ENCODE measurements around the gene ERC2.

The ERC2 gene

GRCh38 chr3:56188201-56188600 lies 280.1 kb downstream of the ERC2 start:
- no peak for TF ChIP-seq CTCF (IDR thresholded peaks at IDR 0.05; ENCODE audit: low read depth, low read length, missing control alignments)
- H3K4me3 ChIP-seq (replicated peaks; ENCODE audit: low read depth, low read length) = no peak overlapping the region
- DNase-seq (ENCODE audit: extremely low read depth, low read depth) = no peak

- no peak for TF ChIP-seq CTCF (IDR thresholded peaks at IDR 0.05; ENCODE audit: low read depth, low read length, missing control alignments)
- DNase-seq (ENCODE audit: extremely low read depth, low read depth) = no peak
- no peak overlapping the region for H3K4me3 ChIP-seq (replicated peaks; ENCODE audit: low read depth, low read length)
Observed at GRCh38 chr3:56187051-56187450, 281.2 kb downstream of the ERC2 start.

- no peak for TF ChIP-seq CTCF (IDR thresholded peaks at IDR 0.05; ENCODE audit: low read depth, low read length, missing control alignments)
- no peak overlapping the region for H3K4me3 ChIP-seq (replicated peaks; ENCODE audit: low read depth, low read length)
- no peak for DNase-seq (ENCODE audit: extremely low read depth, low read depth)
Observed at GRCh38 chr3:56185827-56186226, 282.4 kb downstream of the ERC2 start.

- DNase-seq (ENCODE audit: extremely low read depth, low read depth) = no peak
- no peak for TF ChIP-seq CTCF (IDR thresholded peaks at IDR 0.05; ENCODE audit: low read depth, low read length, missing control alignments)
- H3K4me3 ChIP-seq (replicated peaks; ENCODE audit: low read depth, low read length) = no peak overlapping the region
Observed at GRCh38 chr3:56183529-56183928, 284.7 kb downstream of the ERC2 start.

- no peak for DNase-seq (ENCODE audit: extremely low read depth, low read depth)
- no peak overlapping the region for H3K4me3 ChIP-seq (replicated peaks; ENCODE audit: low read depth, low read length)
- TF ChIP-seq CTCF (IDR thresholded peaks at IDR 0.05; ENCODE audit: low read depth, low read length, missing control alignments) = no peak
Observed at GRCh38 chr3:56180433-56180832, 287.8 kb downstream of the ERC2 start.

GRCh38 chr3:56173601-56174000 lies 294.7 kb downstream of the ERC2 start:
- no peak overlapping the region for H3K4me3 ChIP-seq (replicated peaks; ENCODE audit: low read depth, low read length)
- DNase-seq (ENCODE audit: extremely low read depth, low read depth) = no peak
- no peak for TF ChIP-seq CTCF (IDR thresholded peaks at IDR 0.05; ENCODE audit: low read depth, low read length, missing control alignments)

GRCh38 chr3:56164436-56164835 lies 303.8 kb downstream of the ERC2 start:
- no peak for DNase-seq (ENCODE audit: extremely low read depth, low read depth)
- no peak overlapping the region for H3K4me3 ChIP-seq (replicated peaks; ENCODE audit: low read depth, low read length)

More at GRCh38 chr3:56164436-56164835, 303.8 kb downstream of the ERC2 start:
- TF ChIP-seq CTCF (IDR thresholded peaks at IDR 0.05; ENCODE audit: low read depth, low read length, missing control alignments) = no peak
